ENCODE data around the gene DET1.
"Not testable (repeated sequence)": the region's sequence is repeated elsewhere in the genome, so short reads cannot be mapped to it uniquely, and the experiment has no call there.

Gene DET1
- total RNA-seq: 1.1 reads per million

GRCh38 chr15:88546248-88547129 lies at the start of gene DET1:
DET1 (minus strand) TSS chr15:88546681; CDS start chr15:88531705, 14,976 bp downstream.
- peak; percentile 91 for DNase-seq

GRCh38 chr15:88591384-88591783 lies 44.9 kb upstream of the DET1 start:
- no peak for DNase-seq

GRCh38 chr15:88590759-88591158 lies 44.3 kb upstream of the DET1 start:
- no peak for DNase-seq

GRCh38 chr15:88586401-88587162 lies 40.1 kb upstream of the DET1 start:
- no peak for DNase-seq

- no peak for DNase-seq
Measured at GRCh38 chr15:88580532-88580931, 34.1 kb upstream of the DET1 start.

- DNase-seq: no peak
Measured at GRCh38 chr15:88579322-88579721, 32.8 kb upstream of the DET1 start.

GRCh38 chr15:88574655-88575054 lies 28.2 kb upstream of the DET1 start:
- DNase-seq: no peak

GRCh38 chr15:88574077-88574476 lies 27.6 kb upstream of the DET1 start:
- no peak for DNase-seq

GRCh38 chr15:88571852-88572259 lies 25.4 kb upstream of the DET1 start:
- DNase-seq: no peak

GRCh38 chr15:88571153-88571851 lies 24.8 kb upstream of the DET1 start:
- DNase-seq: no peak

GRCh38 chr15:88568589-88568988 lies 22.1 kb upstream of the DET1 start:
- no peak for DNase-seq

- DNase-seq: no peak
Measured at GRCh38 chr15:88564741-88565140, 18.3 kb upstream of the DET1 start.

GRCh38 chr15:88563638-88564037 lies 17.2 kb upstream of the DET1 start:
- no peak for DNase-seq

GRCh38 chr15:88559565-88559964 lies 13.1 kb upstream of the DET1 start:
- DNase-seq: not testable (repeated sequence)

- not testable (repeated sequence) for DNase-seq
Measured at GRCh38 chr15:88558026-88558425, 11.5 kb upstream of the DET1 start.

- DNase-seq: not testable (repeated sequence)
Measured at GRCh38 chr15:88548009-88548408, 1.5 kb upstream of the DET1 start.

GRCh38 chr15:88545578-88546247 lies 768 bp downstream of the DET1 start:
- DNase-seq: not testable (repeated sequence)

GRCh38 chr15:88543065-88543776 lies 3.3 kb downstream of the DET1 start:
- DNase-seq: no peak

- DNase-seq: no peak
Measured at GRCh38 chr15:88542342-88542733, 4.1 kb downstream of the DET1 start.

GRCh38 chr15:88541709-88542341 lies 4.7 kb downstream of the DET1 start:
- no peak for DNase-seq

- not testable (repeated sequence) for DNase-seq
Measured at GRCh38 chr15:88541111-88541510, 5.4 kb downstream of the DET1 start.

Measured in effector CD4-positive, alpha-beta T cell (primary cell).